GM19240 (cell line): ENCODE data around the gene CSAG2.
"Not testable (repeated sequence)": the region's sequence is repeated elsewhere in the genome, so short reads cannot be mapped to it uniquely, and the experiment has no call there.

Source experiments
- DNase-seq: peaks from one replicate; pipeline ENCODE4 v3.0.0; 2011; ENCODE audit warnings: low spot score; ENCODE audit not compliant: insufficient read length

CSAG2 gene, protein sequence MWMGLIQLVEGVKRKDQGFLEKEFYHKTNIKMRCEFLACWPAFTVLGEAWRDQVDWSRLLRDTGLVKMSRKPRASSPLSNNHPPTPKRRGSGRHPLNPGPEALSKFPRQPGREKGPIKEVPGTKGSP

DNA sequence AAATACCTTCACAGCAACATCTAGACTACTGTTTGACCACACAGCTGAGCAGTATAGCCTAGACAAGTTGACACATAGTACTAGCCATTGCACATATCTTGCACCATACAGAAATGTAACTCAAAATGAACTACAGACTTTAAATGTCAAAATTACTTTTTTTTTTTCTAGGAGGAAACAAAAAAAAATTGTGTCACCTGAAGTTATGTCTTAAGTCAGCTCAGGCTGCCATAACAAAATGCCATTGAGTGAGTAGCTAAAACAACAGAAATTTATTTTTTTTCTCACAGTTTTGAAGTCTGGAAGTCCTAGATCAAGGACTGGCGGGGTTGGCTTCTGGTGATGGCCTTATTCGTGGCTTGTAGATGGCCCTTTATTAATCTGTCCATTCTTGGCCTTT, at the start of gene CSAG2:
TSS of gene CSAG2 (minus strand) at position 101 of the 400 bp plus-strand sequence. CDS start 161 bp downstream, outside the sequence.
- DNase-seq: not testable (repeated sequence)

DNA sequence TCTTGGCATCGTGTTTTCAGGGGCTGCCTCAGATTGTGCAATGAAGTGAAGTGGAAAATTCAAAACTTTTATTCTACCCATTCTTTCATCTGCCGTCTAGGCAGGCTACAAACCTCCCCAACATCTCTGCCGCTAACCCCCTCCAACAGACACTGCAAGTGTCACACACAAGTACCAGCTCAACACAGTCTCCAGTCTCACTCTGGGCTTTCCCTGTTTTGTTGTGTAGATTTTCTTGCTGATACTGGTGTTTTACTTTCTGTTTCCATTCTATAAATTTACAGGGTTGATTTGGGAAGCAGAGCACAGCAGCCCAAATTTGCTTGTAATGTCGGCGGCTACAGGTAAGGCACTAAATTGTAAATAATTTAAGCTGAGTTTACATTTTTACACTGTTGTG, 45.8 kb upstream of the CSAG2 start:
- not testable (repeated sequence) for DNase-seq

DNA sequence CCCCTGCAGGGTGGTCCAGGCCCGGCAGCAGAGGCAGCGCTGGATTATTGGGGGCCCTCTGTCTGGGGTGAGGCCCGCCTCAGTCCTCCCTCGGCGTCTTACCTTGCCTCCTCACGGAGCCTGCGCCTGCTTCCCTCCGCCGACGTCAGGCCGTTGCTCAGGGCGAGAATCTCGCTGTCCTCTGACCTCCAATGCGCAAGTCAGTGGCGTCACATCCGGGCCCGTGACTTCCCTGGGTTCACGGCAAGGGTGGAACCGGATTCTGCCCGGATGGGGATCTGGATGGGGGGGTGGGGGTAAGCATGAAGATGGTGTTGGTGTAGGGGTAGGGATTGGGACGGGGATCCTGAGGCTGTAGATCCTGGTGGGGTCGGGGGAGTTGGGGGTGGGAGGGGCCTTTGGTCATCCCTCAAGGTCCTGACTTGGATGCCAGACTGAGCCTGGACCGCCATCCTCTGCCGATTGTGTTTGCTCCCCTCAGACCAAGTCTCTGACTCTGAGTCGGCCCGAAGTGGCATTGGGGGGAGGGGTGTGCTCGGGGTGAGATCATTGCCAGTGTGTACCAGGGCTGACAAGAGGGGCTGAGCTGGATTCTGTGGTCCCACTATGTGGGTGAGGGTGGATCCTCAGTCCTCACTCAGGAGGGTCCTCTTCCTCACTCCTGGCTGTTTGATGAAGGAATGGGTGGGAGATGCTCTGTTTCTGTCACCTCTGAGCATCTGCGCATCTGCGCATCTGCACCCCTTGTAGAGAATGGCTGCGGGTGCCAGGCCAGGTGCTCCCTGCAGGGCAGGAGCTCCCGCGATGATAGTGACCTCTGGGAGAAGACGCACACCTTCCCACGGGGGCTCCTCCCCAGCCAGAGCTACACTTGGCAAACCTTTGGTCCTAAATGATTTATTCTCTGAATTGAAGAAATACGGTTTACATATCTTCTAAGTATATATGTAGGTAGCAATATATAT, 44.9 kb upstream of the CSAG2 start, which contains the start of gene MAGEA2:
TSS of gene MAGEA2 (minus strand) at position 157 of the 965 bp plus-strand sequence. CDS start 2,479 bp downstream, outside the sequence.
- DNase-seq: not testable (repeated sequence)

DNA sequence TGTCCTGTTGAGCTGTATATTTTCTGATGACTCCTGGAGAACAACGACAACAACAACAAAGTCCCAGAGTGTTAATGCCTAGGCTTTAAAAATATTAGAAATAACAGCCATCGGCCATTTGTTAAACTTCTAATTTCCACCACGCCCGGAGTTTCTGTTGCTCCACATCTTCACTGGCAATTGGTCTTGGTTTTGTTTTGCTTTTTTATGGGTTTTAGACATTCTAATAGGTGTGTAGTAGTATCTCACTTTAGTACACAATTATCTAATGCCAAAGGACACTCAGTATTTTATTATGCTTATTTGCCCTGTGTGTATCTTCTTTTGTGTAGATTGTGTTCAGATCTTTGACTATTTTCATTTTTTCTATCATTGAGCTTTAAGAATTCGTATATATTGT, 29.5 kb upstream of the CSAG2 start:
- DNase-seq: no peak

DNA sequence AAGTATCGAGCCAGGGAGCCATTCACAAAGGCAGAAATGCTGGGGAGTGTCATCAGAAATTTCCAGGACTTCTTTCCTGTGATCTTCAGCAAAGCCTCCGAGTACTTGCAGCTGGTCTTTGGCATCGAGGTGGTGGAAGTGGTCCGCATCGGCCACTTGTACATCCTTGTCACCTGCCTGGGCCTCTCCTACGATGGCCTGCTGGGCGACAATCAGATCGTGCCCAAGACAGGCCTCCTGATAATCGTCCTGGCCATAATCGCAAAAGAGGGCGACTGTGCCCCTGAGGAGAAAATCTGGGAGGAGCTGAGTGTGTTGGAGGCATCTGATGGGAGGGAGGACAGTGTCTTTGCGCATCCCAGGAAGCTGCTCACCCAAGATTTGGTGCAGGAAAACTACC, 27.5 kb upstream of the CSAG2 start:
- DNase-seq: not testable (repeated sequence)

DNA sequence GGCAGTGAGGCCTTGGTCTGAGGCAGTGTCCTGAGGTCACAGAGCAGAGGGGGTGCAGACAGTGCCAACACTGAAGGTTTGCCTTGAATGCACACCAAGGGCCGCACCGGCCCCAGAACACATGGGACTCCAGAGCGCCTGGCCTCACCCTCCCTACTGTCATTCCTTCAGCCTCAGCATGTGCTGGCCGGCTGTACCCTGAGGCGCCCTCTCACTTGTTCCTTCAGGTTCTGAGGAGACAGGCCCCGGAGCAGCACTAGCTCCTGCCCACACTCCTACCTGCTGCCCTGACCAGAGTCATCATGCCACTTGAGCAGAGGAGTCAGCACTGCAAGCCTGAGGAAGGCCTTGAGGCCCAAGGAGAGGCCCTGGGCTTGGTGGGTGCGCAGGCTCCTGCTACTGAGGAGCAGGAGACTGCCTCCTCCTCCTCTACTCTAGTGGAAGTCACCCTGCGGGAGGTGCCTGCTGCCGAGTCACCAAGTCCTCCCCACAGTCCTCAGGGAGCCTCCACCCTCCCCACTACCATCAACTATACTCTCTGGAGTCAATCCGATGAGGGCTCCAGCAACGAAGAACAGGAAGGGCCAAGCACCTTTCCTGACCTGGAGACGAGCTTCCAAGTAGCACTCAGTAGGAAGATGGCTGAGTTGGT, 26.9 kb upstream of the CSAG2 start:
- no peak for DNase-seq

DNA sequence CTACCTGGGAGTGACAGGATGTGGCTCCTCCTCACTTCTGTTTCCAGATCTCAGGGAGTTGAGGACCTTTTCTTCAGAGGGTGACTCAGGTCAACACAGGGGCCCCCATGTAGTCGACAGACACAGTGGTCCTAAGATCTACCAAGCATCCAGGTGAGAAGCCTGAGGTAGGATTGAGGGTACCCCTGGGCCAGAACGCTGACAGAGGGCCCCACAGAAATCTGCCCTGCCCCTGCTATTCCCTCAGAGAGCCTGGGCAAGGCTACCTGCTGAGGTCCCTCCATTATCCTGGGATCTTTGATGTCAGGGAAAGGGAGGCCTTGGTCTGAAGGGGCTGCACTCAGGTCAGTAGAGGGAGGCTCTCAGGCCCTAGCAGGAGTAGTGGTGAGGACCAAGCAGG, 26.0 kb upstream of the CSAG2 start:
- no peak for DNase-seq

DNA sequence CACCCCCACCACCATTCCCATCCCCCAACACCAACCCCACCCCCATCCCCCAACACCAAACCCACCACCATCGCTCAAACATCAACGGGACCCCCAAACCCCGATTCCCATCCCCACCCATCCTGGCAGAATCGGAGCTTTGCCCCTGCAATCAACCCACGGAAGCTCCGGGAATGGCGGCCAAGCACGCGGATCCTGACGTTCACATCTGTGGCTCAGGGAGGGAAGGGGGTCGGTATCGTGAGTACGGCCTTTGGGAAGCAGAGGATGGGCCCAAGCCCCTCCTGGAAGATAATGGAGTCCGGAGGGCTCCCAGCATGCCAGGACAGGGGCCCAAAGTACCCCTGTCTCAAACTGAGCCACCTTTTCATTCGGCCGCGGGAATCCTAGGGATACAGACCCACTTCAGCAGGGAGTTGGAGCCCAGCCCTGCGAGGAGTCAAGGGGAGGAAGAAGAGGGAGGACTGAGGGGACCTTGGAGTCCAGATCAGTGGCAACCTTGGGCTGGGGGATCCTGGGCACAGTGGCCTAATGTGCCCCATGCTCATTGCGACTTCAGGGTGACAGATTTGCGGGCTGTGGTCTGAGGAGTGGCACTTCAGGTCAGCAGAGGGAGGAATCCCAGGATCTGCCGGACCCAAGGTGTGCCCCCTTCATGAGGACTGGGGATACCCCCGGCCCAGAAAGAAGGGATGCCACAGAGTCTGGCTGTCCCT, 25.2 kb upstream of the CSAG2 start:
- not testable (repeated sequence) for DNase-seq

DNA sequence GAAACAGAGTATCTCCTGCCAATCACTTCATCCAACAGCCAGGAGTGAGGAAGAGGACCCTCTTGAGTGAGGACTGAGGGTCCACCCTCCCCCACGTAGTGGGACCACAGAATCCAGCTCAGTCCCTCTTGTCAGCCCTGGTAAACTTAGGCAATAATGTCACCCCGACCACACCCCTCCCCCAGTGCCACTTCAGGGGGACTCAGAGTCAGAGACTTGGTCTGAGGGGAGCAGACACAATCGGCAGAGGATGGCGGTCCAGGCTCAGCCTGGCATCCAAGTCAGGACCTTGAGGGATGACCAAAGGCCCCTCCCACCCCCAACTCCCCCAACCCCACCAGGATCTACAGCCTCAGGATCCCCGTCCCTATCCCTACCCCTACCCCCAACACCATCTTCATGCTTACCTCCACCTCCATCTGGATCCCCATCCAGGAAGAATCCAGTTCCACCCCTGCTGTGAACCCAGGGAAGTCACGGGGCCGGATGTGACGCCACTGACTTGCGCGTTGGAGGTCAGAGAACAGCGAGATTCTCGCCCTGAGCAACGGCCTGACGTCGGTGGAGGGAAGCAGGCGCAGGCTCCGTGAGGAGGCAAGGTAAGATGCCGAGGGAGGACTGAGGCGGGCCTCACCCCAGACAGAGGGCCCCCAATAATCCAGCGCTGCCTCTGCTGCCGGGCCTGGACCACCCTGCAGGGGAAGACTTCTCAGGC, 24.3 kb upstream of the CSAG2 start, which contains the start of the genes CSAG1 and MAGEA12:
TSS of gene CSAG1 (minus strand) at position 461 of the 715 bp plus-strand sequence. CDS start 1,261 bp downstream, outside the sequence.
TSS of gene MAGEA12 (plus strand) at position 497 of the 715 bp plus-strand sequence. CDS start 2,405 bp downstream, outside the sequence.
- DNase-seq: no peak

DNA sequence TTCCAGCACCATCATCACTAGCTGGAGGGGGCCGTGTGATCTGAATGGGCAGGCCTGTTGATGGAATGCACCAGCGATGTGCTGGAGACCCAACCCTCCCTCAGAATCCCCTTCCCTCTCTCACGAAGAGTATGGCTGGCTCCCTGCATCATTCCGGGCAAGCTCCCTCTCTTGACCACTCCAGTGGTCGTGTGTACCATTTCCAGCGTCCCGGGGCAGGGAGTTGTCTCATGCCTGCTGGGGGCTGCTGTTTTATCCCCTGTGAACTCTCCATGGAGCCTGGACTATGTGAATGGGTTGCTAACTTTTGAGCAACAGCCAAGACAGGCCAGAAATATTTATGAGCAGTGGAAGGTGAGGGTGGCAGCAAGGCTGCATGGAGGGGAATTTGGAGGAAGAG, 16.3 kb upstream of the CSAG2 start:
- no peak for DNase-seq

DNA sequence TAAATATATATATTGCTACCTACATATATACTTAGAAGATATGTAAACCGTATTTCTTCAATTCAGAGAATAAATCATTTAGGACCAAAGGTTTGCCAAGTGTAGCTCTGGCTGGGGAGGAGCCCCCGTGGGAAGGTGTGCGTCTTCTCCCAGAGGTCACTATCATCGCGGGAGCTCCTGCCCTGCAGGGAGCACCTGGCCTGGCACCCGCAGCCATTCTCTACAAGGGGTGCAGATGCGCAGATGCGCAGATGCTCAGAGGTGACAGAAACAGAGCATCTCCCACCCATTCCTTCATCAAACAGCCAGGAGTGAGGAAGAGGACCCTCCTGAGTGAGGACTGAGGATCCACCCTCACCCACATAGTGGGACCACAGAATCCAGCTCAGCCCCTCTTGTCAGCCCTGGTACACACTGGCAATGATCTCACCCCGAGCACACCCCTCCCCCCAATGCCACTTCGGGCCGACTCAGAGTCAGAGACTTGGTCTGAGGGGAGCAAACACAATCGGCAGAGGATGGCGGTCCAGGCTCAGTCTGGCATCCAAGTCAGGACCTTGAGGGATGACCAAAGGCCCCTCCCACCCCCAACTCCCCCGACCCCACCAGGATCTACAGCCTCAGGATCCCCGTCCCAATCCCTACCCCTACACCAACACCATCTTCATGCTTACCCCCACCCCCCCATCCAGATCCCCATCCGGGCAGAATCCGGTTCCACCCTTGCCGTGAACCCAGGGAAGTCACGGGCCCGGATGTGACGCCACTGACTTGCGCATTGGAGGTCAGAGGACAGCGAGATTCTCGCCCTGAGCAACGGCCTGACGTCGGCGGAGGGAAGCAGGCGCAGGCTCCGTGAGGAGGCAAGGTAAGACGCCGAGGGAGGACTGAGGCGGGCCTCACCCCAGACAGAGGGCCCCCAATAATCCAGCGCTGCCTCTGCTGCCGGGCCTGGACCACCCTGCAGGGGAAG, 5.0 kb upstream of the CSAG2 start, which contains the start of gene MAGEA2B:
TSS of gene MAGEA2B (plus strand) at position 814 of the 973 bp plus-strand sequence. CDS start 2,479 bp downstream, outside the sequence.
- DNase-seq: not testable (repeated sequence)

DNA sequence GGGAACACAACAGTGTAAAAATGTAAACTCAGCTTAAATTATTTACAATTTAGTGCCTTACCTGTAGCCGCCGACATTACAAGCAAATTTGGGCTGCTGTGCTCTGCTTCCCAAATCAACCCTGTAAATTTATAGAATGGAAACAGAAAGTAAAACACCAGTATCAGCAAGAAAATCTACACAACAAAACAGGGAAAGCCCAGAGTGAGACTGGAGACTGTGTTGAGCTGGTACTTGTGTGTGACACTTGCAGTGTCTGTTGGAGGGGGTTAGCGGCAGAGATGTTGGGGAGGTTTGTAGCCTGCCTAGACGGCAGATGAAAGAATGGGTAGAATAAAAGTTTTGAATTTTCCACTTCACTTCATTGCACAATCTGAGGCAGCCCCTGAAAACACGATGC, 4.1 kb upstream of the CSAG2 start:
- not testable (repeated sequence) for DNase-seq

DNA sequence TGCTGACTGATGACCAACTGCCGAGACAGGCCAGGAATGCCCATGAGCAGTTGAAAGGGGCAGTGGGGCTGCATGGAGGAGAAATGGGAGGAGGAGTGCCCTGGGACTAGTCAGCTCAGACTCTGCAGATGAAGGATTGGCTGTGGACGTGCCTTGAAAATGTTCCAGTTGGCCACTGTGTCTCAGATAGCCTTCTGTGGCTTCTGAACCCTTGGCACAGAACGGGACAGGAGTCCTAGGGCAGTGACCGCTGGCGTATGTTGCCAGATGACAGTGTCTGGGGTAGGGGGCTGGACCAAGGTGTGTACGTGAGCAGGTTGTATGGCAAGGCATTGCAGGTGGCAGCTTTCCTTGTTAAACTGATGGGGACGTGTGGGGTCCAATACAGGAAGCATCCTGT, 2.6 kb downstream of the CSAG2 start:
- not testable (repeated sequence) for DNase-seq

DNA sequence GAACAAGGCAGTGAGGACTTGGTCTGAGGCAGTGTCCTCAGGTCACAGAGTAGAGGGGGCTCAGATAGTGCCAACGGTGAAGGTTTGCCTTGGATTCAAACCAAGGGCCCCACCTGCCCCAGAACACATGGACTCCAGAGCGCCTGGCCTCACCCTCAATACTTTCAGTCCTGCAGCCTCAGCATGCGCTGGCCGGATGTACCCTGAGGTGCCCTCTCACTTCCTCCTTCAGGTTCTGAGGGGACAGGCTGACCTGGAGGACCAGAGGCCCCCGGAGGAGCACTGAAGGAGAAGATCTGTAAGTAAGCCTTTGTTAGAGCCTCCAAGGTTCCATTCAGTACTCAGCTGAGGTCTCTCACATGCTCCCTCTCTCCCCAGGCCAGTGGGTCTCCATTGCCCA, 8.7 kb downstream of the CSAG2 start:
- not testable (repeated sequence) for DNase-seq

DNA sequence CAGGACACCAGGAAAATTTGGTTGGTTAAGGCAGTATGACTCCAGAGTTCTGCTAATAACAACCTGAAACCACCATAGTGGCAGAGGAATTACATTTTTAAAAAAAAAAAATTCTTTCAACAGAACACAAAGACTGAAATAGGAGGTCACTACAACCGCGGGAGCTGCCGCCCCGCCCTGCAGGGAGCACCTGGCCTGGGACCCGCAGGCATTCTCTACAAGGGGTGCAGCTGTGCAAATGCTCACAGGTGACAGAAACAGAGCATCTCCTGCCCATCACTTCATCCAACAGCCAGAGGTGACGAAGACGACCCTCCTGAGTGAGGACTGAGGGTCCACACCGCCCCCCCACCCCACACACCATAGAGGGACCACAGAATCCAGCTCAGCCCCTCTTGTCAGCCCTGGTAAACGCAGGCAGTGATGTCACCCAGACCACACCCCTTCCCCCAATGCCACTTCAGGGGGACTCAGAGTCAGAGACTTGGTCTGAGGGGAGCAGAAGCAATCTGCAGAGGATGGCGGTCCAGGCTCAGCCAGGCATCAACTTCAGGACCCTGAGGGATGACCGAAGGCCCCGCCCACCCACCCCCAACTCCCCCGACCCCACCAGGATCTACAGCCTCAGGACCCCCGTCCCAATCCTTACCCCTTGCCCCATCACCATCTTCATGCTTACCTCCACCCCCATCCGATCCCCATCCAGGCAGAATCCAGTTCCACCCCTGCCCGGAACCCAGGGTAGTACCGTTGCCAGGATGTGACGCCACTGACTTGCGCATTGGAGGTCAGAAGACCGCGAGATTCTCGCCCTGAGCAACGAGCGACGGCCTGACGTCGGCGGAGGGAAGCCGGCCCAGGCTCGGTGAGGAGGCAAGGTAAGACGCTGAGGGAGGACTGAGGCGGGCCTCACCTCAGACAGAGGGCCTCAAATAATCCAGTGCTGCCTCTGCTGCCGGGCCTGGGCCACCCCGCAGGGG, 10.8 kb downstream of the CSAG2 start, which contains the start of gene MAGEA3:
TSS of gene MAGEA3 (plus strand) at position 843 of the 980 bp plus-strand sequence. CDS start 2,039 bp downstream, outside the sequence.
- DNase-seq: not testable (repeated sequence)

DNA sequence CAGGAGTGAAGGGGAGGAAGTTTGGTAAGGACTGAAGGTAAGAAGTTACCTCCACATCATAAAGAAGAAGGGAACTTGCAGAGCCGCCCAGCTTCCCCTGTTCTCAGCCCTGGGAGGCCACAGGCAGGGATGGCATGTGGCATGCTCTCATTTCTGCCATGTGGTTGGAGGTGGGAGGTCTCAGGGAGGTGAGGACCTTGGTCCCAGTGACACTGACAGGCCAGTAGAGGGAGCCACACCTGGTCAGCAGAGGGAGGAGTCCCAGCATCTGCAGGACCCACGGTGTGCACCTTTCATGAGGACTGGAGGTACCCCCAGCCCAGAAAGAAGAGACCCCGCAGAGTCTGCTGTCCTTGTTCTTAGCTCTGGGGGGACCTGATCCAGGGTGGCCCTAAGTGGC, 28.1 kb downstream of the CSAG2 start:
- DNase-seq: not testable (repeated sequence)

DNA sequence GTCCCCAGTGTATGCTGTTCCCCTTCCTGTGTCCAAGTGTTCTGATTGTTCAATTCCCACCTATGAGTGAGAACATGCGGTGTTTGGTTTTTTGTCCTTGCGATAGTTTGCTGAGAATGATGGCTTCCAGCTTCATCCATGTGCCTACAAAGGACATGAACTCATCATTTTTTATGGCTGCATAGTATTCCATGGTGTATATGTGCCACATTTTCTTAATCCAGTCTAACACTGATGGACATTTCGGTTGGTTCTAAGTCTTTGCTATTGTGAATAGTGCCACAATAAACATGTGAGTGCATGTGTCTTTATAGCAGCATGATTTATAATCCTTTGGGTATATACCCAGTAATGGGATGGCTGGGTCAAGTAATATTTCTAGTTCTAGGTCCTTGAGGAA, 34.4 kb downstream of the CSAG2 start:
- DNase-seq: not testable (repeated sequence)

DNA sequence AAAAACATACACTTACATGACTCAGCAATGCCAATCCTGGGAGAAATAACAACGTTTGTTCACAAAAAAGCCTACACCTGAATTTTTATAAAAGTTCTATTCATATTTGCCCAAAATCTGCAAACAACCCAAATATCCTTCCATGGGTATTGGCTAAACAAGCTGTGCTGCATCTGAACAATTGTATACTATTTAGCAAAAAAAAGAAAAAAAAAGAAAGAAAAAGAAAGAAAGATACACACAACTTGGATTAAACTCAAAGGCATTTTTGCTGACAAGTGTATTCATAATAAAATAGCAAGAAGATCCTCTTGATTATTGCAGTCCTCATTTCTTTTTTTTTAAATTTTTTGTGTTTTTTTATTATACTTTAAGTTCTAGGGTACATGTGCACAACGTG, 34.9 kb downstream of the CSAG2 start:
- no peak for DNase-seq
